Lower leg skin (tissue), 3 donors: ENCODE measurements around the gene LRG1.

ENCODE experiments used
- POLR2A ChIP-seq, 2 donors: fragments of 450-650 bp; IDR thresholded peaks; one replicate each; pipeline ENCODE4 v1.6.1; 2016 to 2017; ENCODE audit warnings: antibody characterized with exemption in 2 of 2, mild to moderate bottlenecking in 1 of 2, moderate library complexity in 1 of 2
- TF ChIP-seq, protein P1 (sequence below), 3 donors: fragments of 450-650 bp; IDR thresholded peaks; one replicate each; pipeline ENCODE4 v1.5.1; 2016; ENCODE audit warnings: antibody characterized with exemption in 3 of 3, mild to moderate bottlenecking in 3 of 3, moderate library complexity in 2 of 3

DNA sequence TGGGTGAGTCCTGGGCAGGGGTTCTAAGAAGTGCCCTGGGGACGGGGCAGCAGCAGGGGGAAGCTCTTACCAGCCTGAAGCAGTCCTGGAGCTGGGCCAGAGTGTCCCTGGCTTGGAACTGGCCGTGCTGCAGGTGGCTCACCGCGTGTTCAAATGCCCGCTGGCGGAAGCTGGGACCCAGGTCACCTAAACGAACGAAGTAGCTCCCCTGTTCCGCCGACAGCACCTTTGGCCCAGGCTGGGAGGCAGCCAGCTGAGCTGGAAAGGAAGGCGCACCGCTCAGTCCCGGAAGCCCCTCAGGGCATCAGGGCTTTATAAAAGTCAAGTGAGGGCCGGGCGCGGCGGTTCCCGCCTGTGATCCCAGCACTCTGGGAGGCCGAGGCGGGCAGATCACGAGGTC is 31.1 kb downstream of the LRG1 start:
- TF ChIP-seq, protein P1, sequence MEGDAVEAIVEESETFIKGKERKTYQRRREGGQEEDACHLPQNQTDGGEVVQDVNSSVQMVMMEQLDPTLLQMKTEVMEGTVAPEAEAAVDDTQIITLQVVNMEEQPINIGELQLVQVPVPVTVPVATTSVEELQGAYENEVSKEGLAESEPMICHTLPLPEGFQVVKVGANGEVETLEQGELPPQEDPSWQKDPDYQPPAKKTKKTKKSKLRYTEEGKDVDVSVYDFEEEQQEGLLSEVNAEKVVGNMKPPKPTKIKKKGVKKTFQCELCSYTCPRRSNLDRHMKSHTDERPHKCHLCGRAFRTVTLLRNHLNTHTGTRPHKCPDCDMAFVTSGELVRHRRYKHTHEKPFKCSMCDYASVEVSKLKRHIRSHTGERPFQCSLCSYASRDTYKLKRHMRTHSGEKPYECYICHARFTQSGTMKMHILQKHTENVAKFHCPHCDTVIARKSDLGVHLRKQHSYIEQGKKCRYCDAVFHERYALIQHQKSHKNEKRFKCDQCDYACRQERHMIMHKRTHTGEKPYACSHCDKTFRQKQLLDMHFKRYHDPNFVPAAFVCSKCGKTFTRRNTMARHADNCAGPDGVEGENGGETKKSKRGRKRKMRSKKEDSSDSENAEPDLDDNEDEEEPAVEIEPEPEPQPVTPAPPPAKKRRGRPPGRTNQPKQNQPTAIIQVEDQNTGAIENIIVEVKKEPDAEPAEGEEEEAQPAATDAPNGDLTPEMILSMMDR (IDR thresholded peaks at IDR 0.05), result no peak
- no peak for TF ChIP-seq POLR2A (IDR thresholded peaks at IDR 0.05)
